DND-41 (cell line): Measurements from ENCODE around the gene DLGAP1.

ENCODE experiments used
- EZH2 ChIP-seq: IDR thresholded peaks from 3 replicates; pipeline ENCODE4 v1.6.1; 2012; ENCODE audit warnings: borderline replicate concordance, low read depth, mild to moderate bottlenecking, moderate library complexity, low read length, inconsistent platforms; ENCODE audit not compliant: severe bottlenecking
- TF ChIP-seq, protein P1 (sequence below): IDR thresholded peaks from 2 replicates; pipeline ENCODE4 v1.5.1; 2012; ENCODE audit warnings: borderline replicate concordance, low read length, moderate library complexity, mild to moderate bottlenecking; ENCODE audit not compliant: poor library complexity, severe bottlenecking; ENCODE audit errors: extremely low read depth

DNA sequence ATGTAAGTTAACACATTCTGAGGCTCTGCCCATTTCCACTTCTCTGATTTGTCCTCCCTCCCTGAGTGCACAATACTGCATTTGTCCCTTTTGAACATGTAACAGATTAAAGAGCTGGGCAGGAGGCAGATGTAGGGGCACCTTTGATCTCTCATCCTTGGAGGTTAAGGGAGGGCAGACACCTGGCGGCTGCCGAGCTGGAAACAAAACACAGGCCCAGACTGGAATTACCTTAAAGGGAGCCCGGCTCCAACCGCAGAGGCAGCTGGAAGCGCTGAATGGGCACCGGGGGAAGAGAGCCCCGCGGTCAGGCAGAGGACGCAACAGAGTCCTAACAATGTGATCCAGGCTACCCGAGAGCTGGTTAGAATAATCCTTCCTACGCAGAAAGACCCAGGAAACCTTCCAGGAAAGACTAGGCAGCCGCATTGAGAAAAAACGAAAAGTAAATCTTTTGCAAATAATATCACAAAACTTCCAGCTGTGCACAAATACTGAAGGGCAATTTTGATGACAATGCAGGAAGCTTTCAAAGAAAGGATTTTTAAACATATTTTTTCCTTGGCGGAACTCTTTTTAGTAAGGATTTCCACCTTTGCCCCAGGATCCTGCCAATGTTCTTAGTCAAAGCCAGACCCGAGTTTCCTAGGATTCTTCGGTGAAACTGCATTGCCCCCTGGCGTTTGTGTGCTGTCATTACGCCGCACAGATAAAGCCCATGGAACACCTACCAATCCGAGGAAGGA, 789.2 kb downstream of the DLGAP1 start:
- TF ChIP-seq, protein P1, sequence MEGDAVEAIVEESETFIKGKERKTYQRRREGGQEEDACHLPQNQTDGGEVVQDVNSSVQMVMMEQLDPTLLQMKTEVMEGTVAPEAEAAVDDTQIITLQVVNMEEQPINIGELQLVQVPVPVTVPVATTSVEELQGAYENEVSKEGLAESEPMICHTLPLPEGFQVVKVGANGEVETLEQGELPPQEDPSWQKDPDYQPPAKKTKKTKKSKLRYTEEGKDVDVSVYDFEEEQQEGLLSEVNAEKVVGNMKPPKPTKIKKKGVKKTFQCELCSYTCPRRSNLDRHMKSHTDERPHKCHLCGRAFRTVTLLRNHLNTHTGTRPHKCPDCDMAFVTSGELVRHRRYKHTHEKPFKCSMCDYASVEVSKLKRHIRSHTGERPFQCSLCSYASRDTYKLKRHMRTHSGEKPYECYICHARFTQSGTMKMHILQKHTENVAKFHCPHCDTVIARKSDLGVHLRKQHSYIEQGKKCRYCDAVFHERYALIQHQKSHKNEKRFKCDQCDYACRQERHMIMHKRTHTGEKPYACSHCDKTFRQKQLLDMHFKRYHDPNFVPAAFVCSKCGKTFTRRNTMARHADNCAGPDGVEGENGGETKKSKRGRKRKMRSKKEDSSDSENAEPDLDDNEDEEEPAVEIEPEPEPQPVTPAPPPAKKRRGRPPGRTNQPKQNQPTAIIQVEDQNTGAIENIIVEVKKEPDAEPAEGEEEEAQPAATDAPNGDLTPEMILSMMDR = peak; percentile 95
- no peak for TF ChIP-seq EZH2
